Sigmoid colon (tissue), 4 donors: ENCODE results near the gene UTS2B.

Experiments used
- CTCF ChIP-seq, 4 experiments: fragments of 450-650 bp in 3 of 4; fragments of 200-600 bp in 1 of 4; IDR thresholded peaks; one replicate each; pipeline ENCODE4 v1.5.1; 2016 to 2019; ENCODE audit warnings: antibody characterized with exemption in 4 of 4, mild to moderate bottlenecking in 3 of 4, moderate library complexity in 2 of 4
- EP300 ChIP-seq, 4 donors: sonication (generic); formaldehyde crosslinking; IDR thresholded peaks; one replicate each; pipeline ENCODE4 v1.6.1; 2017; ENCODE audit warnings: antibody characterized with exemption in 4 of 4
- POLR2A ChIP-seq, 2 donors: fragments of 450-650 bp; IDR thresholded peaks; one replicate each; pipeline ENCODE4 v1.6.1; 2016; ENCODE audit warnings: antibody characterized with exemption in 2 of 2, mild to moderate bottlenecking in 2 of 2, moderate library complexity in 2 of 2
- POLR2AphosphoS5 ChIP-seq, 4 donors: sonication (generic); formaldehyde crosslinking; IDR thresholded peaks; one replicate each; pipeline ENCODE4 v1.6.1; 2017; ENCODE audit warnings: antibody characterized with exemption in 4 of 4

DNA sequence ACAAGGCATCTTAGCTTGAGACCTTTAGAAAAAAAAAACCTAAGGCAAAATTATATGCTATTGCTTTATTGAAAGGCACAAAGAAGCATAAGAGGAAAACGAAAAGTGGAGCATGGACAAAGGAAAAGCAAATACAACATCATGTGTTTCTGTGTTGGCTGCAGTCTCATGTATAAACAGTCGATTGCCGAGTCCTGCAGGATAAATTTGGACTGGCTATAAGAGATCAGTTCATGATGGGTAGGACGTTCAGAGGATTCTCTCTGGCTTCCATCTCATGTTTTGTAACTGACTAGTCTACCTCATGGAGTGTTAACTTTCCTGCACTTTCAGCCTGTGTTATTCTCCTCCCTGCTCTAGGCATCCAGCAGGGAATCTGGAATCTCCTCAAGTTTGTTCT, 23.0 kb downstream of the UTS2B start:
- TF ChIP-seq CTCF (IDR thresholded peaks at IDR 0.05), result no peak
- TF ChIP-seq POLR2A (IDR thresholded peaks at IDR 0.05), result no peak
- TF ChIP-seq POLR2AphosphoS5 (IDR thresholded peaks at IDR 0.05), result no peak
- no peak for TF ChIP-seq EP300 (IDR thresholded peaks at IDR 0.05)
